T-helper 2 cell (primary cell): ENCODE measurements around the gene WTAP.
"Not testable (repeated sequence)": the region's sequence is repeated elsewhere in the genome, so short reads cannot be mapped to it uniquely, and the experiment has no call there.

Experiments
- DNase-seq, 5 experiments: peaks; one replicate each; pipeline versions ENCODE4 v3.0.0 to v3.0.0-alpha.2; 2012 to 2022
- total RNA-seq, 2 donors: gene quantifications; one replicate each; lab custom pipeline; 2026; lab: John Stamatoyannopoulos, UW

WTAP gene
- 183 to 233 reads per million in 2 donors for total RNA-seq

DNA sequence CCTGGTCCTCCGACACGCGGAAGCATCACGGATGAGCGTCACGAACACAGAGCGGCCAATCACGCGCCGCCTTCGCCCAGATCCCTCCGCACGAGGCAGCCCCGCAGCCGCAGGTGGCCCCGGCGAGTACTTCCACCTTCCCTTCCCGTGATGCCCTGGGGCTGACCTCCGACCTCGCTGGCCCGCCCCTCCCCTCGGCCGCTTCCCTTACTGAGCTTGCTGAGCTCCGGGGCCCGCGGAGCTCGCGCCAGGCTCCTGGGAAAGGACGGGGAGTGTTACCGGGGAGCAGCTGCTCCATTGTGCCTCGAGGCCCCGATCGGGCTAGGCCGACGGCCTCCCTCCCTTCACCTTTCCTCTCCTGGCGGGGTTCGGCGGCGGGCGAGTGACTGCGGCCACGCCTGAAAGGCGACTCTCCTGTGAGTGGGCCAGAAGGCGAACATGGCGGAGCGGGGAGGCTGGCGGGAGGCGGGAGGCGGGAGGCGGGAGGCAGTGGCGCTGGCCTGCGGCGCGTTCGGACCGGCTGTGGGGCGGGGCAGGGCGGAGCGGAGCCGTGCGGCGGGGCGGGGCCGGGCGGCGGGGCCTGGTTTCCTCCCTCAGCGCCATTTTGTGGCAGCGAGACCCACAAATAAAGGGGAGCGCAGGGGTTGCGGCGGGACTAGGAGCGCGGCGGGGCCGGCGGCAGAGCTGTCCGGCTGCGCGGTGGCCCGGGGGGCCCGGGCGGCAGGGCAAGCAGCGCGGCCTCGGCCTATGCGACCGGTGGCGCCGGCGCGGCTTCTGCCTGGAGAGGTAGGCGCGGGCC, at the start of gene WTAP:
TSS of gene WTAP (plus strand) at position 589 of the 799 bp plus-strand sequence. CDS start 8,760 bp downstream, outside the sequence.
- DNase-seq: peak; percentile 93 to 100 (median 95)

DNA sequence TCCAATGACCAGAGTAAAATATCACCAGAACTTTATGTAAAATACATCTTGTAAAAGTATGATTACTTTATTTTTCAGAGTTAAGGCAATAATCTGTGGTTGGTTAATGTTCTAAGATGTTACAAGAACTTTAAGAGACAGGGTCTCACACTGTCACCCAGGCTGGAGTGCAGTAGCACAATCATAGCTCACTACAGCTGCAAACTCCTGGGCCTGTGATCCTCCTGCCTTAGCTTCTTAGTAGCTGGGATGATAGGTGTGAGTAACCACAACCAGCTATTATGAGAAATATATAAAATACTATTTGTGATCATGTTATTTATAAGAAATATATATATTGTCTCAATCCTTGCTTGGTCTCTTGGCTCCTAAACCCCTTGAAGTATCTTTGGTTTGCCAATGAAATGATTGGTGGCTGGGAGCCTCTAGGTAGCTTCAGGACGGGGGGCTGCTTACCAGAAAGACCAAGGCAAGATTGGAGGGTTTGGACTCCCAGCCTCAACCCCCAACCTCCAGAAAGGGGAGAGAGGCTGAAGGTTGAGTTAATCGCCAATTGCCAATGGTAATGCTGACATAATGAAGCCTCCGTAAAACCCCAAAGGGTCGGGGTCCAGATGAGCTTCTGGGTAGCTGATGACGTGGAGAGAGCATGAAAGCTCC, 49.7 kb upstream of the WTAP start:
- DNase-seq: no peak

DNA sequence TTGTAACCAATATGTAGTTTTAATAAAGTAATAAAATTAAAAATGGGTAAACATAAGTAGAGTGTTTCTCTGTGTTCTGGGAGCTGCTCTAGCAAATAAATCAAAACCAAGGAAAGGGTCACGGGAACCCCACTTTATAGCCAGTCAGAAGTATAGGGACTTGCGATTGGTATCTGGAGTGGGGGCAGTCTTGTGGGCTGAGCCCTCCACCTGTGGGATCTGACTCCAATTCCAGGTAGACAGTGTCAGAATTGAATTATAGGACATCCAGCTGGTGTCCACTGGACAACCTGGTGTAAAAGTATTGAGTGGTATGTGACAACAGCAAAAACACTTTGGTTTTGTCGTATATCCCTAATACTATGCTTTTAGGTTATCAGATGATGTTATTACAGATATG, 48.7 kb upstream of the WTAP start:
- no peak for DNase-seq

DNA sequence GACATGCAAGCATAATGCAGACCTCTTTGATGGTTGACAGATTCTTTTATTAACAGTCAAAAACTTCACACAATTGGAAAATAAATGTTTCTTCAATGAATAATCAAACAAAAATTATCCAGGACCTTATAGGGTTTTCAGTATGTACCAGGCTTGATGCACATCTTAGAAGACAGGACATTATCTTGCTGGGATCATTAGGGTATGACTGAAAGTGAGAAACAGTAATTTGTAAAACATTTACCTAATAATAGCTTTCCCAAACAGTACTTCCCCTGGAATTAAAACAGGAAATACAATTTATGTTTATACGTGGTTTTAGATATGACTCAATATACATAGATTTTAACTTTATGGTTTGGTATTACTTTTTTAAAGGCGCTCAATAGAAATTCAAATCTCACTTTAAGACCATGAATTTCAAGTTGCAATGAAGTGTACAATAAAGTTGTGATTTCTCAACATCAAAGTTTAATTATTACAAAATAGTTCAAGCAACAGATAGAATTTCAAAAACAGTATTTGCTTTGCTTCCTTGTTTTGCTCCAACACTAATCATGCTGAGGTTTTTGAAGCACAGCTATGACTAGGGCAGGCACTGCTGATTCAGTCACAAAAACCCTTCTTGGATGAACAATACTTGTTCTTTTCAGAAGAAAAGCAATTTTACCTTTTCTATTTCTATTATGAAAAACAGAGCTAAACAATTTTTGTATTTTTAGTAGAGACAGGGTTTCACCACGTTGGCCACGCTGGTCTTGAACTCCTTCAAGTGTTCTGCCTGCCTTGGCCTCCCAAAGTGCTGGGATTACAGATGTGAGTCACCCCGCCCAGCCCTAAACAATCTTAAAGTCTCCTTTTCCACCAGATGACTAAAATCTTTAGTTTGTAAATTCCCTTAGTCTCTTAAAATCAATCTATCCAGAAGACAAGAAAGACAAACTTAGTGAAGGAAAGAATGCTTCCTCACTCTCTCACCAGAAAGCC, 47.9 kb upstream of the WTAP start:
- DNase-seq: peak in 1 of 5 experiments; percentile 38

DNA sequence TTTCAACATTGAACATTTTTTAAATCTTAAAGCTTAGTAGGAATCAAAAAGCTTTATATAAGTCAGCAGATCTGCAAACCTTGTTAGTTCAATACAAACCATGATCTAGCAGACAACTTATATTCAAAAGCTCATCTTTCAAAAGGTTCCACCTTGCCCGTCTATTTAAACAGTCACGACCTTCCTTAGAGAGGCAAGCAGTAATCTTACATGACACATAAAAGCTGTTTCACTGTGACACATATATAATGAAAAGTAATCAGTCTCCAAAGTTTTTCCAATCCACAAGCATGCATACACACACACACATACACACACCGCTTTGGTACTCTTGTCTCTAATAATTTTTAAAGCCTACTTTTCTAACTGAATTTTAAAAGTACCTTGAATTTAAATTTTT, 47.2 kb upstream of the WTAP start:
- DNase-seq: peak in 1 of 5 experiments; percentile 31

DNA sequence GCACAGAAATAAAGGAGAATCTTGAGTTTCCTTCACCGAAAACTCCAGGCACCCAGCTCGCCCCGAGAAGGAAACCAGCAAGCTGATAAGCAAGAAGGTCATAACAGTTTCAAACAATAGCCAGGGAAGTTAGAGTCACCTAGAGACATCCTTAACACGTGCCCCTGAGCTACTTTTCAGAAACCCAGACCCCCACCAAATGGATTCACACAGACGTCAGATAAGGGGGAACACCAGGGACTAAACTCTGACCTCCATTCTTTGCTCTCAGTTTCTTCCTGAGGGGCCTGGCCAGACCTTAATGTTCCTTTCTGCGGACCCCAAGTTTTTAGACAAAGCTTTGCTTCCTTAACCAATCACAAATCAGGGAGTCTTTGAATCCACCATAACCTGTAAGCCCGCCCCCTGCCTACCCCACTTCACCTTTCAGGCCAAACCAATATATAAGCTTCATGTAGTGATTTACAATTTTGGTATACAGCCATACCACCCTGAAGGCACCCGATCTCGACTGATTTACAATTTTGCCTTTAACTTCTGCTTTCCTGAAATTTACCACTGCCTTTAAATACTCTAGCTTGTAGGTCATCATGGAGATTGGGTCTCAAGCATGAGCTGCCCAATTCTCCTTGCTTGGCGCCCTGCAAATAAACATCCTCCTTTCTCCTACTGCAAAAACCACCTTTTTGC, 46.0 kb upstream of the WTAP start:
- no peak for DNase-seq

DNA sequence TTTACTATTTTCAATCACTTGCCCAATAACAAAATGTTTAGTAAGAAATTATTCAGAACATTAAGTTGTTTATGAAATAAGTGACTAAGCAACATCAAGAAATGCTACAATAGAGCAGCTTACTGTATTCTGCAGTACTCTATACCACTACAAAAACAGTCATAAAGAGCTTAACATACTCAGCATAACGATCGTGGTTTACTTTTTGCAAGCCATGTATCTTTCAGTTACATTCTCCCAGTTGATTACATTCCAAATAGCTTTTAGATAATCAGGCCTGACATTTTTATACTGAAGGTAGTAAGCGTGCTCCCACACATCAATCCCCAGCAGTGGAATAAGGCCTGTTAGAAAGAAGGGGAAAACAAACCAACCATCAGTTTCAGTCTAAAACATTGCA, 45.0 kb upstream of the WTAP start:
- peak in 1 of 5 experiments; percentile 69 for DNase-seq

DNA sequence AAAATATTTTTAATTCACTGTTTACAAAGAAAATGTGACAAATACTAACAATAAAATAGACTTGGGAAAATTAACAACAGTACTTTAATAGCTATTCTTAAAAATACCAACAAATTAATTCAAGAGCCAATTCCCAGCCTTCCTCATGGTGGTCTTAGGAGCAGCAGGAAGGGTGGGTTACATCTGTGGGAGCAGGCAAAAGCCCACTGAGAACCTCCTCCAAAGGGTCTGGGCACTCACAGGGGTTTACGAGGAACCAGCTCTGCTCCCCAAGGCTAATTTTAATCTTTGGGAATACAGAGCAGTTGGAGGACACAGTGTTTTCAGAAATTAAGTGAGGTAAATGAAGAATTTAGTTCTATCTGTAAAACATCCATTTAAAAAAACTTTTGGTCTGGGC, 44.5 kb upstream of the WTAP start:
- DNase-seq: no peak

DNA sequence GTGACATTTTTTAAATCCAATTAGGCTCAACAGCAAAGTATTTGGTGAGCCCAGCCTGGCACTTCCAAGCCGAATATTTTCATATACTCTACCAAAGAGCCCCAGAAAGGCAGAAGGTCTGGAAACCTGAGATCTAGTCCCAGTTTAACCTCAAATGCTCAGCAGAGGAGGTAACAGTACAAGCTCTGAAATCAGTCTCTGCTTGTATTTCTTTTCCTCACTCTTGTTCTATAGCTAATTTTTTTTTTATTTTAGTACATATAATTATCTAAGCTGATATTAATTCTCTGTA, 43.3 kb upstream of the WTAP start:
- DNase-seq: no peak

DNA sequence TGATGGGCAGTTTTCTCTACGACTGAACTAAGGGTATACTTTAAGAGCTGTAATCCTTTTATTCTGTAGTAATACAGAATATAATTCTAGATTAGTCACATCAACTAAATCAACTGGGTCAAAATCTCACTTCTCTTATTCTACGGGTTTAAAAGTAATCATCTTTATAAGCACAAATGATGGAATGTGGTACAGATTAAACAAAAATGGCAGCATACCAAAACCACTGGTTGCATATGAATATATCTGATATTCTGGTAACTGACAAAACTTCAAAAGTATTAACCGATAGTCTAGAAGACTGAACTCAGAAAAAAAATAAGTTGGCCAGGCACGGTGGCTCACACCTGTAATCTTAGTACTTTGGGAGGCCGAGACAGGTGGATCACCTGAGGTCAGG, 41.3 kb upstream of the WTAP start:
- DNase-seq: no peak

DNA sequence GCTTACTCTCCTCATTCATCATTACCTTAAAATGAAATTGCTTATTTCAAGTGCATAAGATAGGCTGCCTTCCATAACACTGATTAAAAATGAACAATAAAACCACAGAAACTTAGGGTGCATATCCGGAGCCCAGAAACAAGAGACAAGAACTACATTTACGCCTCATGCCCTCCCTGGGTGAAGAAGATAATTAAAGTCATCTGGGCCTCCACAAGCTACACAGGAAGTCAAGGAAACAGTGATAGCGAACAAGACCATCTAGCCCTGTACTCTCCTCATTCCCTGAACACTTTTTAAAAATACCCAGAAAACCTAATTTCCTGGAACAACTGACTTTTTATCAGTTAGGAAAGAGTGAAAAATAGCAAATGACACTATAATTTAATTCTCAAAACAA, 40.6 kb upstream of the WTAP start:
- DNase-seq: peak in 1 of 5 experiments; percentile 63

DNA sequence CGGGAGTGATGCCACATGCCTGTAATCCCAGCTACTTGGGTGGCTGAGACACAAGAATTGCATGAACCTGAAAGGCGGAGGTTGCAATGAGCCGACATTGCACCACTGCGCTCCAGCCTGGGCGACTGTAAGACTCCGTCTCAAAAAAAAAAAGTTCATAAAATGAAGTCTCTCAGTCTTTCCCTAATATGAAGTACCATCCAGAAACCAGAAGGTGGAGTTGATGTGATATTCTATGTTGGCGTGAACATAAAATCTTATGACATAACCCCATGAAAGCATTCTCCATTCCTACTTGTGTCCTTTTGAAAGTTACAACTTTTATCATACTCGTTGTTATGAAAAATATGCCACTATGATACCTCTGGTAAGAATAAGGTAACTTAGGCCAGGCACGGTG, 40.0 kb upstream of the WTAP start:
- no peak for DNase-seq

DNA sequence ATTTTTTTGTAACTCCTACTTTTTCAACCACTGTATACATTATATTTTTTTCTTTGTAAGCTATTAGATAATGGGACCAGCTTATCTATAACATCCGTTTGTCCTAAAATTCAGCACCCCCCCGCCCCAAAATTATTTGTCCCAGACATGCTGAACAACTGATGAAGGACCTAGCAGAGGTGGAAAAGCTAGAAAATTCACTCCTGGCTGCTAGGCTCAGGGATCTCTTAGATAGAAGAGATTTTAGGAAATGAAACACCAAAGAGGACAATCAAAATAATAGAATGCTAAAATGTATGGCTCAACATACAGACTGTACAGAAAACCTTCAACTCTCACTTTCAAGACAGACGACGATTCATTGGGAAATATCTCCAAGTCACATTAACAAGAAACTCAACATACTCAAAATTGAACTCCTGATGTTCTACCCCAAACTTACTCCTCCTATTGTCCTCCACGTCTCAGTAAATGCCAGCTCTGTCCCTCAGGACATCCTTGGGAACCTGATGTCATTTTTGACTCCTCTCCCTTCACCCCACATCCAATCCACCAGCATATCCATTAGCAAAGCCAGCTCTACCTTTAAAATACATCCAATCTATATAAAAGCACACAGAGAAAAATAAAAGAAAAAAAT, 38.9 kb upstream of the WTAP start:
- no peak for DNase-seq

DNA sequence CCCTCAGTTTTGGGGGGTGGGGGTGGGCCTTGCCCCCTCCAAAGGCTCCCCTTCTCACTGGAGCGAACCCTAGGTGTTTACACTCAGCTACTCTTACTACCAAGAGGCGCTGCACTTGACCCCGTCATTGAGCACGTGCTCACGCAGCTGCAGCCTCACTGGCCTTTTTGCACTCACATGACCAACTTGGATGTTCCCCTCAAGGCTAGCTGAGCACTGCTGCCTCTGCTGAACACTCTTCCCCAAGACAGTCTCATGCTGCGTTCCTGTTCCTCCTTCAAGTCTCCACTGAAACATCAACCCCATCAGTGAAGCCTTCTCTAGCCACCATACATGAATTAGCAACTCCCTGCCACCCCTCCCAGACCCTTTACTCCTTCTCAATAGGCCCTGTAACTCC, 38.3 kb upstream of the WTAP start:
- no peak for DNase-seq

DNA sequence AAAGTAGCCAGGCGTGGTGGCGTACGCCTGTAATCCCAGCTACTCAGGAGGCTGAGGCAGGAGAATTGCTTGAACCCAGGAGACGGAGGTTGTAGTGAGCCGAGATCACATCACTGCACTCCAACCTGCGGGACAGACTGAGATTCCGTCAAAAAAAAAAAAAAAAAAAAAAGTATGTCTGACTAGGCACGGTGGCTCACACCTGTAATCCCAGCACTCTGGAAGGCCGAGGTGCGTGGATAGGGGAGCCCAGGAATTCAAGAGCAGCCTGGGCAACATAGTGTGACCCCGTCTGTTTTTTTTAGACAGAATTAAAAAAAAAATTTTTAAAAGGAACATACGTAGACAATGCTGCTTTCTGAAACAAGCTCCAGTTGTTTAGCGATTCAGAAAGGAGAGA, 37.2 kb upstream of the WTAP start:
- DNase-seq: not testable (repeated sequence)

DNA sequence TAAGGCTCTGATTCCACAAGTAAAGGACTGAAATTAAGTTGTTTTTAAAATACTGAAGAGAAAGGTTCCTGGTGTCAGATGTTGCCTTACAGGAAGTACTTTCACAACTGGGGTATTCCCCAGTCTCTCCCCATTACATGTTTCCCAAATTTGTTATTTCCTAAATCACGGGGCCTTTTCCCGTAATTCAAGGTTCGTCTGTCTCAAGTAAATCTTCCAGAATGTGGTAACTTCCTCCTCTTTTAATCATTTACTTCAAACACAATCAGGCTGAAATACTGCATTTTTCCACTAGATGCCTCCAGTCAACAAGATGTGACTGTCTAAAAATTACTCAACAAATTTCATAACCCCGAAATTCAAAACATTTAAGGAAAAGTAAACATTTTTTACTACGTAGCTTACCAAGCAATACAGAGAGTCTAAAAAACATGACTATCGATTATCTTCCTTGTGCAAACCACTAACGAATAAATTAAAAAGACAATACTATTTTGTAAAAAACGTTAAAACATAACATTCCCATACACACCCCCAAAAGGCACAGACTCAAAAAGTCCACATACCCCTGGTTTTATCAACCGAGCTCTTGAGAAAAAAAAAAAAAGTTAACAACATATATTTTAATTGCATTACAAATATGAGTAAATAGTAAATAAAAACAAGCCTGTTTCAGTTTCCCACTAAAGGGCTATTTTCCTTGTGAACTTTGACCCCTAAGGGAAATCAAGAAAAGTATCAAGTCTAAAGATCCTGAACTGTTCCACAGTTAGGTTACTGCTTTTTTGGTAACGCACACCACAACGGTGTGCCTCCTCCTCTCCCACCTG, 36.0 kb upstream of the WTAP start:
- DNase-seq: peak in 2 of 5 experiments; percentile 31 to 72

DNA sequence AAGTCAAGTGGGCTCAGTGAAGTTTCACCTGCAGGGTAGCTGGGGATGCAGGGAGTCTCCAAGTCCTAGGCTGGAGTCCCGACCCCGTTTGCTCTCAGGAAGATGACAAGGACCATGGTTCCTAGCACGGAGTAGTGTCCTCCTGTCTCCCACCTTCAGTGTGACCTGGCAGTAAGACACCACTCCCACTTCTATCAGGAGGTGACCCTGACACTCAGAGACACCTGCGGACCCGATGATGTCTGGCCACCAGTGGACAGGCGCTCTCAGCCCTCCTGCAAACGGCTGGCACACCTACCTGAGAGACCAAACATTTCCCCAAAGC, 35.4 kb upstream of the WTAP start:
- no peak for DNase-seq

DNA sequence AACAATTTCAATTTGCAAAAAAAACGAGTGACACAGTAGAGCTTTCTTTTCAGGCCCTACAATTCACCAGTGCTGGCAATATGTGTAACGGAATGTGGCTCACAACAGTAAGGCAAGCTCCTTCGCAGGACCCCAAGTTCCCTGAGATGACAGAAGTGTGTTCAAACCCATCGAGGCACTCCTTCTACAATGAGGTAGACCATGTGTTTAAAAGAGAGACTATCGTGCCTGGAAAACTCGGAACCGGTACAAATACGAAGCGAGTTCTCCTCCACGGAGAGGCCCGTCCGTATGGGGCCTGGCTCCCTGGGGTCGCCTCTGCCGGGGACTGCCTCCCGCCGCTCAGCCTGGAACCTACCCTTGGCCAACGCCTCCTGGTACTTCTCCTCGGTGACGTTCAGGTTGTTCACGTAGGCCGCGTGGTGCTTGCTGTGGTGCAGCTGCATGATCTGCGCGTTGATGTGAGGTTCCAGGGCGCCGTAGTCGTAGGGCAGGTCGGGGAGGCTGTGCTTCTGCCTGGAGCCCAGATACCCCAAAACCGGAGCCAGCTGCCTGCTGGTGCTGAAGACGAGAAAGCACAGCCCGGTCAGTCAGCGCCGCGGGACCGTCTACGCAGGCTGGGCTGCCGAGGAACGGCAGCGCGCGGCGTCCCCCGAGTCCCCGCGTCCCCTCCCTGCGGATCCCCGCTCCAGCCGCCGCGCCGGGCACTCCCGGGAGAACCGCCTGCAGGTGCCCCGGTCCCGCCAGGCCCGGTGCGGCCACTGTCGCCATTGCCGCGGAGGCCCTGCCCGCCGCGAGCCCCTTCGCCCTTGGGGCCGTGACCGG, 34.8 kb upstream of the WTAP start:
- DNase-seq: peak; percentile 17 to 84 (median 32)

DNA sequence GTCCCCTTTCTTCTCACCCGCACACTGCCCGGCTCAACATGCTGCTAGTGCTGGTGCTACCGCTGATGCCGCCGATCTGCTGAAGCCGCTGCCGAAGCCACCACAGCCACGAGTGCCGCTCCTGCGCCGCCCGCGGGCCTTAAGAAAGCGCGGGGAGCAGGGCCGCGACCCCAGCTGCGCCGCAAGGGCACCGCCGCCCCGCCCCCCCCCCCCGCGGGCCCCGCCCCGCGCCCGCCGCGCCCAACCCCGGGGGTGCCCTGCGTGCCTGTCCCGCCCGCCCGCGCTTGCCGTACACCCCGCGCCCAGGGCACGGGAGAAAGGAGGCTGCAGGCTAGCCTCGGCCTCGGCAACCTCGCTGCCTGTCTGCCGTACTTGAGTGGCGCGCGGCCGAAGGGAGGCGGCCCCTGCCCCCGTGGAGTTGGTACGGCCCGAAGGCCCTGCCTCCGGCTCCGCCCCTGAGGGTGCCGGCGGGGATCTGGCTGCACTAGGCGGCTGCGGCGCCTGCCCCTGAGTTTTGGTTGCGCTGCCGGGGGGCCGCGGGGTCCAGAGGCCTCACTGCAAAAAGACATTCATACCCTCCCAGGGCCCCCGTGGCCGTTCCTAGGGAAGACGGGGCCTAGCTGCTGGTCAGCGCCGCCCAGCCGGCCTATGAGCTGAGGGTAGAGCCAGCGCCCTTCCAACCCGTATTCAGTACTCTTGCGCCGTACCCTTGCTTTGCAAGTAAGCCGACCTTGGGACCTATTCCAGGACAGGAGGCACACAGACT, 34.0 kb upstream of the WTAP start, which contains the start of gene SOD2:
TSS of gene SOD2 (minus strand) at position 114 of the 766 bp plus-strand sequence. CDS start at position 40, 74 bp downstream.
- DNase-seq: peak; percentile 64 to 93 (median 76)
